ELF-1 (cell line): Measurements from ENCODE around the gene SLX4IP.
"Not testable (repeated sequence)": the region's sequence is repeated elsewhere in the genome, so short reads cannot be mapped to it uniquely, and the experiment has no call there.

Source experiments
- DNase-seq: peaks from one replicate; pipeline ENCODE4 v3.0.0-alpha.2; 2016; ENCODE audit warnings: low read depth, low spot score

SLX4IP gene

DNA sequence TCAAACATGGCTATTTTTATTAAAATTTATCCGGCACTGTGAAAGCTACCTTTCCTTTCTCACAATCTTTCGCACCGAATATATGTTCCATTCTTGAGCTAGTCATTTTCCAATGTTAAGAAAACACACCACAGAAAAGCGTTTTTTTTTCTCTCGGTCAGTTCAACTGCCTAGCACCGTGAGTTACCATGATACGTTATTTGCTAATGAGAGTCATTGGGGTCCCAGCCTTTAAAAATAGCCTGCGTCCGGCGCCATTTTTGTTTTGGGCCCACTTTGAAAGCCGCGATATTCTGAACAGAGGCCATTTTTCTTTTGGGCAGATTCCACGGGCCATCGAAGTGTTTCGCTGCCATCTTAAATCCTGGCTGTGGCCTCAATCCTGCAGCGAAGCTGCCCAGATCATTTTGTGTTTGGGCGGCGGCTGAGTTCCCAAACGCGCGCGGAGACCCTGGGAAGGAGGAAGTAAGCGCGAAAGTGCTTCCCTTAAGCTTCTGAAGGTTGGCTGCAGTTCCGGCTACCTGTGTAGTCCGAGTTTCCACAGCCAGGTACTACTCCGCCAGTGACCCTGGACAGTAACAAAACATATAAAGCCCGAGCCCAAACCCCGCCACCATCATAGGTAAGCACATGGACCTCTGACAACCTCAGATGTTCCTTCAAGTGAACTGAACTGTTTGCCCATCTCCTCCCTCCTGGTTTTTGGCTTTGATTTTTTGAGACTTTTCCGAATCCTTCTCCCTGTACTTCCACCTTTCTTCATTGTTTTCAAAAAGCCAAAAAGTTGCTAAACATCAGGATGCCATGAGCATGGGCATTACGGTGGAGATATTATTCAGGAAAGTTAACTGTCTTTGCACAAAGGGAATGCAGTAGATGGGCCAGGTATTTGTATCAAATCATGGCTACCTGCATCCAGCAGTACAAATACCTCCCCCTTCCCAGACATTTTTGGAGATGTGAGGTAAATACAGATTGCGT is at the start of gene SLX4IP:
Gene SLX4IP (plus strand): TSS at position 474 of the 981 bp plus-strand sequence. CDS start 22,900 bp downstream, outside the sequence.
- DNase-seq: peak; percentile 97

DNA sequence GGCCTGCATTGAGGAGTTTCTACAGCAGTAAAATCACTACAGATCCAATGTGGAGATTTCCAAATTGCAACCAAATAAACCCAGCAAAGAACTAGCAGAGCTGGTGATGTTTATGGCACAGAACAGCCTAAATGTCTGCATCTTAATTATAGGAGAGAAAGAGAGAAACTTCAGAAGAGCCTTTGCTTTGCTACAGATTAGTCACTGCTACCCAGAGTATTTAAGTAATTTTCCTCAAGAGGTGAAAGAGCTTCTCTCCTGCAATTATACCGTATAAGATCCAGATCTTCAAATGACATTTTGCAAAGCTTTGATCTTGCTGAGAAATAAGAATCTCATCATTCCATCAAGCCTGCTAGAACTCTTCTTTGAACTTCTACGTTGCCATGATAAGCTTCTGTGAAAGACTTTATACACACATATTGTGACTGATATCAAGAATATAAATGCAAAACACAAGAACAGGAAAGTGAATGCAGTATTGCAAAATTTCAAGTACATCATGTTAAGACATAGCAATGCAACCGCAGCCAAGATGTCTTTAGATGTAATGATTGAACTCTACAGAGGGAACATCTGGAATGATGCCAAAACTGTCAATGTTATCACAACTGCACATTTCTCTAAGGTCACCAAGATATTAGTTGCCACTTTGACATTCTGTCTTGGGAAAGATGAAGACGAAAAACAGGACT is 49.1 kb upstream of the SLX4IP start:
- no peak for DNase-seq

DNA sequence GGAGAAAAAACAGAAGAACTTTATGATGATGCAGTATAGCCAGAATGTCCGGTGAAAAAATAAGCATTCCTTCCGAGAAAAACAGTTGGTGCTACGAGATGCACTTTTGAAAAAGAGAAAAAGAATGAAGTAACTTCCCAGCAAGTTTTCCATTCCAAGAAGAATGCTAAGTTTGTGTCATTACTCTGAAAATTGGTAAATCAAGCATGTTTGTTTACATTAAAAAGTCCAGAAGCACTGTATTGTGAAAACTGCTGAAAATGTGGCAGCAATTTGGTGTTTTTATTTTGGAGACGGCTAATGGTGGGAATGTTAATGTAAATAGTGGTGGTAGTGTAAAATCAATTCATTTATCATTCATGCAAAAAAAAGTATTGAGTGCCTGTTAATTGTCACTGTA is 47.4 kb upstream of the SLX4IP start:
- DNase-seq: no peak

DNA sequence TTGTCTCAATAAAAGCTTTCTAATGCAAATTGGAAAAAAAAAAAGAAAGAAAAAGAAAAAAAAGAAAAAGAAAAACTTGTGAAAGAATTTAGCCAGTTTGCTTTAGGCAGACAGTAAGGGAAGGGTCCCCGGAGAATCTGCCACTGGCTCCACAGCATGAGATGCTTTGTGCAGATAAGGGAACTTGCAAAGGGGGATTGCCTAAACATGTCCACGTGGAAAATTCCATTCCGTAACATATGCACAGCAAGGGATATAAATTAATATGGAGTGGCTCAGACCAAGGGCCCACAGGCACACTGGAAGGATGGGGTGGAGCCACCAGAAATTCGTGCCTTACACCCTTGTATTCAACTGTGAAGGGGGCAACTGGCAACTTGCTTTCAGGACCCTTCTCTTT is 46.5 kb upstream of the SLX4IP start:
- no peak for DNase-seq

DNA sequence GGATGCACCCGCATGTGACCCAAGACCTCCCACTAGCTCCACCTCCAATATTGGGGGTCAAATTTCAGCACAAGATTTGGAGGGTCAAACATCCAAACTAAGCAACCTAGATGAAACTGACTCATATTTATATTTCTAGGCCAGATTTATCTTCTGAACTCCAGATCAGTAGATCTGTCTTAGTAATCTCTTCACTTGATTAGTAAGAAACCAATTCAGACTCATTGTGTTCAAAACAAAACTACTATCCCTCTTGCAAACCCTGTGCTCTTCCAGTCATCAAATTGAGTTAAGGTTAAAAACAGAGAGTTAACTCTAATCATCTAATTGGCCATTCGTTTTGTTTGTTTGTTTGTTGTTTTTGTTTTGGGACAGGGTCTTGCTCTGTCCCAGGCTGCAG is 44.4 kb upstream of the SLX4IP start:
- DNase-seq: no peak

DNA sequence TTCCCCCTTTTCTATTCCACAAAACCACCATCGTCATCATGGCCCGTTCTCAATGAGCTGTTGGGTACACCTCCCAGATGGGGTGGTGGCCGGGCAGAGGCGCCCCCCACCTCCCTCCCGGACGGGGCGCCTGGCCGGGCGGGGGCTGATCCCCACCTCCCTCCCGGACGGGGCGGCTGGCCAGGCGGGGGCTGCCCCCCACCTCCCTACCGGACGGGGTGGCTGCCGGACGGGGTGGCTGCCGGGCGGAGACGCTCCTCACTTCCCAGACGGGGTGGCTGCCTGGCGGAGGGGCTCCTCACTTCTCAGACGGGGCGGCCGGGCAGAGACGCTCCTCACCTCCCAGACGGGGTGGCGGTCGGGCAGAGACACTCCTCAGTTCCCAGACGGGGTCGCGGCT is 40.4 kb upstream of the SLX4IP start:
- DNase-seq: not testable (repeated sequence)

DNA sequence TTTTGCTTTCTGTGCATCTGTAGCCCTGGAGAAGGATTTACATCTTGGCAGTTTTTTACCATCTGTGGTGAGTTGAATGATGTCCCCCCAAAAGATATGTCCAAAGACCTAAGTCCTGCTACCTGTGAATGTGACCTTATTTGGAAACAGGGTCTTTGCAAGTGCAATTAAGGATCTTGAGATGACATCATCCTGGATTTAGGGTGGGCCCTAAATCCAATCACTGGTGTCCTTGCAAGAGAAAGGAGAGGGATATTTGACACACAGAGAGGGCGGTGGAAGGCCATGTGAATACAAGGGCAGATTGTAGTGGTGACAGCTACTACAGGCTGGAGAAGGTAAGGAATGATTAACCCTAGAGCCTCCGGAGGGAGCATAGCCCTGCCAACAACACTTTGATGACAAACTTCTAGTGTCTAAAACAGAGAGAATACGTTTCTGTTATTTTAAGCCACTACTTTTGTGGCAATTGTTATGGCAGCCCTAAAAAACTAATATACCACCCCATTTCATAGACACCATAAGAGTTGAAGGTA is 36.2 kb upstream of the SLX4IP start:
- DNase-seq: no peak

DNA sequence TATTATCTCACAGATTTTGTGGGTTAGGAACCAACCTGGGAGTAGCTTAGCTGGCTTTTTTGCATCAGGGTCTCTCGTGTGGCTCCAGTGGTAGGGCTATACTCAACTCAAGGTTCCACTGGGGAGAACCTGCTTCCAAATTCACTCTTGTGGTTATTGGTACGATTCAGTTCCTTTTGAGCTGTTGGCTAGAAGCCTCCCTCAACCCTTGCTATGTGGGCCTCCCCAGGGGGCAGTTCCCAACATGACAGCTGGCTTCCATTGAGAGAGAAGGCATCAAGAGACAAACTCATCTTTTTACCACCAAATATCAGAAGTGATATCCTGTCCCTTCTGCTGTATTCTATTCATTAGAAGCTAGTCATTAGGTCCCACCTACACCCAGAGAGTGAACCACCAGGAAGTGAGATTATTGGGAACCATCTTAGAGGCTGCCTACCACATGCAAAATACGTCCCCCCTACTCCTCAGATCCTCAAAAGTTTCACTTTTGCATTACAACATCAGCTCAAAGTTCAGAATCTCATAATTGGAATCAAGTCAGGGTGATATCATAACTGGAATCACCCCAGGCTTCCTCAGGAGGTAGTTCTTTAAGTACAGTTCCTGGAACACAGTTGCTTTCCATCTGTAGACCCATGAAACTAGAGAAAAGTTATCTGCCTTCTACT is 32.0 kb upstream of the SLX4IP start:
- DNase-seq: no peak

DNA sequence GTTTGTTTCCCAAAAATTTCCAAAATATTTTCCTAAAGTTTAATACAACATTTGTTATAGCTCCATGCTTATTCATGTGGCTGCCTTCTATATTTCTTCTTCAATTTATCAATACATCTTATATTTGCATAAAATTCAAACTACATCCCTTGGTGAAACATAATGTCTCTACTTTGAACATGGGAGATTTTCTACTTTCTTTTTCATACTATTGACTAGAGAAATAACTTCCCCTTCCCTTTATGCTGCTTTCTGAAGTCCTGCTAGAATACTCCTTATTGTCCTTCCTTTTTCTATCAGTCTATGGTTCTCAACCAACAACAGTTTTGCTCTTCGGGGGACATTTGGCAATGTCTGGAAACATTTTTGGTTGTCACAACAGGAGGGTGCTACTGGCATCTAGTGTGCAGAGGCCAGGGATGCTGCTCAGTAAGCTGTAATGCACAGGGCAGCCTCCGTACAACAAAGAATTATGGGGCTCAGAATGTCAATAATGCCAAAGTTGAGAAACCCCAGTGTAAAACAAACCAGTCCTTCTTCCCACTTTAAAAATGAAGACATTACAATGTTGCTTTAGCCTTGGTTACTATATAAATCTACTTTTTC is 31.0 kb upstream of the SLX4IP start:
- DNase-seq: no peak

DNA sequence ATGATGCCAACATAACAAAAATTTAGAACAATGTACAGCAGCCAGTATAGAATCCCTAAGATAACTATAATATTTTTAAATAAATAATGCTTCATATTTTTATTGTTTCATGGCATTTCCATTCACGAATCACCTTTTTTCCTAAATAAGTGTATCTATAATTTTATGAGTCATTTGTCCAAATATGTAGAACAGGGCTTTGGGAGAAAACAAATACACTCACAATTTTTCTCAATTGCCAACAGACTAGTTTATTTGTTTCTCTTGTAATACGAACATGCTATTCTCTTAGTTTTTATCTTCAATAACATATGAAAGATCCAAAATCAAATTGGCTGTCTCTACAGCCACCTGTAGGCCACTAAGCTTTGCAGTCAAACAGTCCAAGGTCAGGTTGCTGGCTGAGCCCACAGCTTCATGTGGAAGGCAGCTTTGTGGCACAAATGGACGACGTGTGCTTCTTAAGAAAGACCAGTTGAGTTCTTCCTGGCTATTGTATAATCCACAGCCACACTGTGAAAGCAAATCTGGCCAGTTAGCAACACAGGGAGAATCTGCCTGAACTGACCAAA is 30.1 kb upstream of the SLX4IP start:
- no peak for DNase-seq

DNA sequence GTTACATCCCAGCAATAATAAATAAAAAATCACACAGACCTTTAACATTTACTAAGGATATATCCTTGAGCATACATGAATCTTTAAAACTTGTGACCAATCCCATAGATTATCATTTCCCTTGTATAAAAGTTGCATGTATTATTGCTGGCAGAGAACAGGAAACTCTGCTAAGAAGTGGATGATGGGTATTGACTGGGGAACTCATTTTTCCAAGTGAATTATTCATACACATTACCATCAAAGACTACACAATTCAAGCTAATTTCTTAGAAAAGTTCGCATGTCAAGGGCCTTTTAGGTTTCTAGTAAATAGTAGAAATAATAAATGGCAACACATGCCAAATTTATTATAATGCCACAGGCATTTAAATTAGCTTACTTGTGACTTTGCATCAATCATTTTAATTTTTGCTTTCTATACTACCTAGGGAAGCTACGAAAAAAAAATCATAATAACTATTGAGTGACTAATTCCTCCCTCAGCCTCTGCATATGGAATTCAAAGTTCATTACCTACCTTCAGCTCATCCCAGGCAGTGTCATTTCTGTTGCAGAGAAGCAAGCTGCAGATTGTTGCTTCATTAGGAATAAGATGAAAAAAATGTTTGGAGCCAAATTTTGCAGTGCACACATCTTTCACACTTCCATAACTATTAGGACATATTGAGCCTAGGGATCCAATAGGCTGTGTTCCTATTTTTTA is 26.8 kb upstream of the SLX4IP start:
- DNase-seq: no peak

DNA sequence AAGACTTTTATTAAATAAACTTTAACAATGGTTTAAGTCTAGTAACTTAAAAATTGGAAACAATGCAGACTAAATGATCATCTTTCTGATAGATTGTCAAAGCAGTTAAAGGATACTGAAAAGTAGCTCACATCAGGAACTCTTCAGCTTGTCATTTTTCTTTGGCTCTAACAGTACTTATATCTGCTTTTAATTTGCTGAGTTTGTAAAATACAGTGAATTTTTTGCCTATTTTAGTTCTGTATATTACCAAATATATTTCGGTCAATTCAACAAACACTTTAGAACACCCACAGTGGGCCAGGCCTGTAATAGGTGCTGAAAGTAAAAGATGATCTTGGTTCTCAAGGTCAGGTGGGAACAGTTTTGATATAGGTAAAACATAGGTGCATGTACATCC is 23.4 kb upstream of the SLX4IP start:
- no peak for DNase-seq

DNA sequence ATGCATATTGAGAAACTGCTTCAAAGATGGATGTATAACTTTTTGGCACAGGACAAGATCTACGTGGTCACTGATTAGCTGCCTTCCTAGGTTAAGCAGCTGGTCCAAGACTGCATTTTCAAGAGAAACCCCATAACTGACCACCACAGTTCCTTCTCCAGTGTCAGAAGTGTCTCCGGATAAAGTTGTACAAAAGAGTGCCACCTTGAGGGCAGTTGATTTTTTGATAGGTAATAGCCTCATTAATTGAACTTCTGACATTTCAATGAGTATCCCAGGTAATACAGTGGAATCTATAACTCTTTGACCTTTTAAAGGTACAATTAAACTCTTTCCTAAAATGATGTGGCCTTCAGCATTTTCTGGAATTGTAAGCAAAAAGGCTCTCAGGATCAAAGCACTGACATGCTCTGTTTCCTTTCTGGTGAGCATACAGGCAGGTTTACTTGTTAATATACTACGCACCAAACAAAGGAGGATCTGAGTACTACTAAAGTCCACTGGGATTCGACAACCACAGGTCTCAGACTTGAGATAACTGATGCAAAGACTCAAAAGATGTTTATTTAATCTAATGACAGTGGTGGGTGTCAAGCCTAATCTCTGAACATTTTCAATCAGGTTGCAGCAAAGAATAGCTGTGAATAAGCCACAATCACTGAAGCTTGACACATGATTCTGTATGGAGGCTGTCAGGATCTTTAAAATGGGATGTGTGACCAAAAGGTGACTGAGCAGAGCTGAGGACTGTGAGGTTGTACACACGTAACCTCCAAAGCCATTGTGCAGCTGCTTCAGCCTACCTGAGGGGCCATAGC is 22.3 kb upstream of the SLX4IP start:
- DNase-seq: no peak

DNA sequence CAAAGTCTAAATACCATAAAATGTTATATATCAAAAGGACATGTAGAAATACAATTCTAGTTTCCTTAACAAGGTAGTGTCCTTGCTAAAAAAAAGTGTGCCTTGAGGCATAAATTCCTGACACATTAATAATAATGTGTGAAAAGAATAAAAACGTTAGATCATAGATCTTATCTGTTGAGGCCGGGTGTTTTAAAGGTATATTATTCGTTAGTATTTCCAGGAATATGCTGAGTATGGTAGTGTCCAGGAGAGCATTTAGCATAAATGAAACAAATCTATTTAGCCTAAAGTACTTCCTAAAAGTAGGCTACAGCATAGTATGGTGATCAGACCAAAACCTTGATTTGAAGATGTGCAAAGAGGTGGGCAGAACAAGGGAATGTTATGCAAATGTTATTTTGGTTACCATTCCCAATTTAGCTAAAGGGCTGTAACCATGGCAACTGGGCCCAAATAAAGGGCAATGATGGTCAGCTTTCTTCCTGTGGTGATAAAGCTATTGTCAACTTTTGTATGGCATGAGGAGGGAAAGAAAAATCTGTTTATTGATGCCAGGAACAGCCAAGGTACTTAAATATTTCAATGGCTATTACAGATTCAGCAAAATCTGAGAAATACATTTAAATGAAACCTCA is 20.0 kb upstream of the SLX4IP start:
- DNase-seq: no peak

DNA sequence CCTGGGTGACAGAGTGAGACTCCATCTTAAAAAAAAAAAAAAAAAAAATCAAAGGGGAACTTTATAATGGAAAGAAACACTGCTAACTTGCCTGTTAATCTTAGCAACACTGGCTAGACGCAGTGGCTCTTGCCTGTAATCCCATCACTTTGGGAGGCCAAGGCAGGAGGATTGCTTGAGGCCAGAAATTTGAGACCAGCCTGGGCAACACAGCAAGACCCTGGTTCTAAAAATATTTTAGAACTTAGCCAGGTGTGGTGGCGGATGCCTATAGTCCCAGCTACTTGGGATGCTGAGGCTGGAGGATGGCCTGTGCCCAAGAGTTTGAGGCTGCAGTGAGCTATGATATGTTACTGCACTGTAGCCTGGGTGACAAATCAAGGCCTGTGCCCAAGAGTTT is 17.9 kb upstream of the SLX4IP start:
- not testable (repeated sequence) for DNase-seq

DNA sequence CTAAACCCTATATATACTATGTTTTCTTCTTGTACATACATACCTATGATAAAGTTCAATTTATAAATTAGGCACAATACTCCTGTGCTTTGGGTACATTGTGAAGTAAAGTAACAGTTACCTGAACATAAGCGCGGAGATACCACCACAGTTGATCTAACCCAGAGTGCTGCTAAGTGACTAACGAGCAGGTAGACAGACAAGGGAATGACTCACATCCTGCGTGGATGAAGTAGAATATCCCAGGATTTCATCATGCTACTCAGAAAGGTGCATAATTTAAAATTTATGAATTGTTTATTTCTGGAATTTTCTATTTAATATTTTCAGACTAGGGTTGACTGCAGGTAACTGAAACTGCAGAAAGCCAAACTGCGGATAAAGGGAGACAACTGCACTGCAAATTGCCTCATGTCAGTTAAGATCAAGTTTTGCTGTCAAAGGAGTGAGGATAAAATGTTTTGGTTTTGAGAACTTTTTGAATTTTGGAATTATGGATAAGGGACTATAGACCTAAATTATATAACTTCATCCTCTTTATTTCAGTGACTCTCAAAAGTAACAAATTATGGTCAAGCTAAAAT is 15.5 kb upstream of the SLX4IP start:
- no peak for DNase-seq

DNA sequence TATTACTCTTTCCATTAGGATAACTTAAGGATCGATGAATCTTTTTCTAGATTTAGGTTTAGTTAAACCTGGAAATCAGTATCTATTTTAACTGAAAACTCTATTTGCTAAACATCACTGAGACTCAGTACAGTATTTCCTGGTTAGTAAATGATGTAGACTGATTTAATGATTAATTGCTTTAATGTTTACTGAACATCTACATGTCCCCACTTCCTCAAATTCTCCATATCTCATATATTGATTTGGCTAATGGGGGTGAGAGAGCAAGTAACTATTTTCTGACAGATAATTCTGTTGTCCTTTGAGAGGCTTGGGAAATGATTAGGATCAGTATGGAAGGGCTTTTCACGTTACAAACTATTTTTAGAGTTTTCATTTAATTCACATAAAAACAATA is 11.4 kb upstream of the SLX4IP start:
- no peak for DNase-seq

DNA sequence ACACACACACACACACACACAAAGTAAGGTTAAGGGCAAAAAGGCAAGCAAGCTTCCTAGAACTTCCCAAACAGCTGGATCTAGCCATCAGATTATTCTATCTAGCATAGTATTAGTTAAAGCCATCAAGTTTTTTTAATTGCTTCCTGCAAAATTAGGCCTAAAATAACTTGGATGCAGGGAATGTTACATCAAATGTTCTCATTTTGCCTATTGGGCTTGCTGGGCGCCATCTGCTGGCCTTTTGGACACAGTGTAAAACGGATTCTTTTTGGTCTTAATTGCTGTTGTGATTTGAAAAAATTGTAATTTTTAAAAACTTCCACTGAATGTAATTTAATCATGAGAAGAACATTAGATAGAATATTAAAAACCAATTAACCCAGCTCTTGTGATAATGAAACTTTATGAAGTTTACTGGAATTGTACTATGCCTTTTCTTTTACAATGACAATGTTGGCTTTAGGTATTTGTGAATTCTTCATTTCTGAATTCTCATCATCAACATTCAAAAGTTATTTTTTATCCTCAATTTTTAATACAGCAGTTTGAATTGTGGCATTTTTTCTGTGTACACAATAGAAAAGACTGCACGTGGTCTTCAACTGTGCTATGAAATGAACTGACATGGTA is 7.9 kb upstream of the SLX4IP start:
- no peak for DNase-seq
